HG02885 (cell line): ENCODE data around the gene COL28A1.

ENCODE experiments used
- ATAC-seq: cut with Tn5 transposase; IDR thresholded peaks from one replicate; pipeline ENCODE4 v1.9.1; 2021; ENCODE audit warnings: mild to moderate bottlenecking; ENCODE audit not compliant: unreplicated experiment, poor library complexity

Gene COL28A1

DNA sequence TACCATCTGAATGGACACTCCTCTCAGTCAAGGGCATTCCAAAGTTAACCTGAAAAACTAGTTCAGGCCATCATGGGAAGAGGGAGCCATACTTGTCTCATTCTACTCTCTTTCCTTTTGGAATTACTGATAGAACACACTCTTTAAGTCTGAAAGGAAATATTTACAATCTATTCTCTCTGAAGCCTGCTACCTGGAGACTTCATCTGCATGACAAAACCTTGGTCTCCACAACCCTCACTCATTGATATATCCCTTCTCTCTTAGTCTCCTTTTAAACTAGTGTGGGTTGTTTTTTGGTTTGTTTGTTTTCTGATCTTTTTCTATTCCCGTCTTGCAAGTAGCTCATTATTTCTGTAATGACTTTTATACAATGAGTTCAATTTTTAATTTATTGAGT, 183.8 kb downstream of the COL28A1 start:
- ATAC-seq: no peak

DNA sequence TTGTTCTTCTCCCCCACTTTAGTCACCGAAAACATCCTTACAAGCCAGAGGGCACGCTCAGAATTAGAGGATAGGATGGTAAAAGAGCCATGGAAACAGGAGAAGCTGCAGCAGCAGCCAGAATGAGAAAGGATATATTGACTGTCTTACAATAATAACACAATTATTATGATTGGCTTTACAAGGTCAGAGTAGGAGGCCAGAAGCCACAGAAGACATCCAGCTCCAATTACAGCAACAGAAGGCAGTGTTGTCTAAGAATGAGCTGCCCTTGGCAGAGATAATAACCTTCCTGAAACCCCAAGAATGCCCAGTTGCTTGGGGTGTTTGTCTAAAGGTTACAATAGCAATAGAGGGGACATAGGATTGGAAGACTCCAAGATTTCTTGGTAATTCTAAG, 184.5 kb downstream of the COL28A1 start:
- ATAC-seq: no peak

DNA sequence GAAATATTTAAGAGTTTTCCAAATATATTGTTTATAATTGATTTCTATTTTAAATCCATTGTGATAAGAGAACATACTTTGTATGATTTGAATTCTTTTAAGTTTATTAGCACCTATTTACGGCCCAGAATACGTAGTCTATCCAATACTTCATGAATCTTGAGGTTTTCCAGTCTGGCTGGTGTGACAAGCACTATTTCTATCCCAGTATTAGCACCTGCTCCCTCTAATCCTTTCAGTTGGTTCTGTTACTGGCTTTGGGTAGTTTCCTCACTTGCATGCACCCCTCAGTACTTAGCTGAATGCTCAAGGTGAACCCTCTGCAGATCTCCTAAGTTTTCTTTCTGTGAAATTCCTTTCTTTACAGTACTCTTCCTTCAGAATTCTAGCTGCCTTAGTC, 186.5 kb downstream of the COL28A1 start:
- no peak for ATAC-seq

DNA sequence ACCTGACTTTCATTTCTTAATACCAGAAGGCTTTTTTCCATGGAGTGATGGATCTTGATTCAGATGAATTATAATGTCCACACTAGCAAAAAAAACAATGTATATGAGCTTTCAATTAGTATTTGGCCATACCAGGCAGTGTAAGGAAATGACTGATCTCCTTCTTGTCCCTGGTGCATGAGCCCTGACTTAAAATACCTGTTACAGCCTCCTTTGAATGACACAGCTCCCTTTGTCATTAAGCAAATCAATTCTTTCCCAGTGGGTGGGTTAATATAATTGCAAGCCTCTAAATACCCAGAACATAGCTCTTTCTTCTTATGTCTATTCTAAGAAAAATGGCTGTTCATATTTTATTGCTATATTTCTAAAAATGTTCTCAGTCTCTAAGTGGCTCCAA, 188.6 kb downstream of the COL28A1 start:
- ATAC-seq: no peak

DNA sequence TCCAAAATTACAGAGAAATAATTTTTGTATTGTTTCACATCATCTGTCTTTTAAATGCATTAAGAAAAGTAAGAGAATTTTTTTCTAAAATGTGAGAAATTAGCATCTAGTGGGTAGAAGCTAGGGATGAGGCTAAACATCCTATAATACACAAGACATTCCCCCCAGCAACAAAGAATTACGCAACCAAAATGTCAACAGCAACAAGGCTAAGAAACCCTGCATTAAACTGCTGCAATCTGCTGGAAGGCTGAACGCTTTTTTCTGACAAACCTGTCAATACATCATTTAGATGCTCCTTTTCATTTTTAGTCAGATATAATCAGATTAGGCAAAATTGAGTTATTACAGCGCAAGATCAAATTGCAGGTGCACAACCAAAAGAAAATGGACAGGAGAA, 191.1 kb downstream of the COL28A1 start:
- no peak for ATAC-seq

DNA sequence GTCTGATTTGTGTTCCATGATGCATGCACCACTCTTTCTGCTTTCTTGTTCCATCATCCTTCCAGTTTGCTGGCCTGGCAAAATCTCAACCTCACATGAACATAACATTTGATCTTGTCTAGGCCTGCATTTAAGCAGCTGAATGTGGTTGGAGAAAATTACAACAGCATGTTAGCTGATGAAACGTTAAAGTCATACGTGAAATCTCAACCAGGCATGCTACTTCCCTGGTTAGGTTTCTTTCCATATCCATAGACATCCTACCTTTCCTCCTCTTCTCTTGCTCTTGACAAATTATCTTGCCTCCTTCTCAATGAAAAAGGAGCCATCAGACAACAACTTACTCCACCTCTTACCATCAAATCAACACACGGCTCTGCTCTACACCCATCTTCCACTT, 199.8 kb downstream of the COL28A1 start:
- ATAC-seq: no peak

DNA sequence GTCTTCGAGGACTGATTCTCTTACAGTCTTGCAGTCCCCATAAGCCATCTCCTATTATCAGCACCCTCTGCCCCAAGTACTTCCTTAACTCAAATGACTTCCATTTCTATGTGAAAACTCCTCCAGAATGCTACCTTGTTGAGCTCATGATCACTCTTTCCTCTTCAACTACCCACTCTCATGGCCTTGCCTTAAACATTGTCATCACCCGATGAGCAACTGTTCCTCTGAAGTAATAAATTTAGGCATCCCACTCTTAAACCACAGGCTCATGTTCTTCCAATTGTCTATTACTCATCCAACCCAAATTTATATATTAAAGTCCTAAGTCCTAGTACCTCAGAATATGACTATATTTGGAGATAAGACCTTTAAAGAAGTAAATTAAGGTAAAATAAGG, 200.5 kb downstream of the COL28A1 start:
- no peak for ATAC-seq

DNA sequence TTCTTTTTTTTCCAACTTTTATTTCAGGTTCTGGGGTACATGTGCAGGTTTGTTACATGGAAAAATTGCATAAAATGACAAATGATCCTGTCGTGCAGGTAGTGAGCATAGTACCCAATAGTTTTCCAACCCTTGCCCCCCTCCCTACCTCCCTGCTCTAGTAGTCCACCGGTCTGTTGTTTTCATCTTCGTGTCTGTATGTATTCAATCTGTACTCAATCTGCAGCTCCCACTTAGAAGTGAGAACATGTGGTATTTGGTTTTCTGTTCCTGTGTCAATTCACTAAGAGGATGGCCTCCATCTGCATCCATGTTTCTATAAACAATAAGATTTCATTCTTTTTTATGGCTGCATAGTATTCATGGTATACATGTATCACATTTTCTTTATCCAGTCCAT, 202.1 kb downstream of the COL28A1 start:
- ATAC-seq: no peak

DNA sequence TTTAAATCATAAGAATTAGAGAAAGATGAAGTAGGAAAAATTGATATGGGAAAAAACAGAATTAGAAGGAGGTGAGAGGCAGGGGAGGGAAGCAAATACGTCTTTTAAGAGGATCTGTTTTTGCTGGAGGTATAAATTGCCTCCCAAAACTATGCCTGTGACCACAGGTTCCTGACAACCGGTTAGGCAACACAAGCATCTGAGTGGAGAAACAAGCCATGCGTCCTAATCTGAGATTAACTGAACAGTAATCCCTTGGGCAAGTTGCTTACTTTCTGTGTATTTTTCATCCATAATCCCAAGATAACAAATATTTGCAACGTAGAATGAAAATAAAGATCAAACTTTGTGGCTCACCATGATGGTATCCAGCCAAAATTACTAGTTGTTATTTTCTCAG, 204.2 kb downstream of the COL28A1 start:
- ATAC-seq: no peak

DNA sequence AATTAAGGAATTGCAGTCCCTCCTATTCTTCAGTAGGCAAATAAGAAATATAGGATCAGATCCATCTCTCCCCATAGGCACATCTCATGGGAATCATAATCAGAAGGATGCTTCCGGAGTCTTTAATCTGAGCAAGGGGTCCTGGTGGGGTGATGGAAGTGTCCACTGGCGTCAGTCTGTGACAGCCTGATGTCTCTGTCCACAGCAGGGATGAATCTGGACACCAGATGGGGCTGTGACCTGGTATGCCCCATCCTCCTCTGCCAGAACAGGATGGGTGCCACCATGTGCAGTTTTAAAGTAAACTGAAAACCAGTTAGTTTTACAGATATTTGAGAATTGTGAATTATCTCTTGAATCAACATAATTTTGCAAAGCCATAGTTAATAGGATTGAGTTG, 204.7 kb downstream of the COL28A1 start:
- ATAC-seq: no peak

DNA sequence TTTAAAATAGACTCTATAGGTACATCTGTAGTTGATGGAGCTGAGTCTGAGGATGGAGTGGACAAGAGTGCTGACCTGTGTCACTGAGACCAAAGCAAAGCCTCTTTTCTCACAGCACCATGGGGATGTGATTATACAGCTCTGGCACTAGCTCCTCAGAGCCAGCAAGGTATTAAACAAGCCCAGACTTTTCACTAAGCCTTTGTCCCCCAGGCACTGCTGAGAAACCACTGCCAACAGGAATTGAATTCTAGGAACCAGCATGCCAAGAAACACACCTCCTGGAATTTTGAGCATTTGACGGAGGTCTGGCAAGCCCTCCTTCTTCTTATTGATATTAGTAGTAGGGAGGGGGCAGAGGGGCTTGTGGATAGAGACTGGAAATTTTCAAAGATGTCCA, 206.3 kb downstream of the COL28A1 start:
- no peak for ATAC-seq

DNA sequence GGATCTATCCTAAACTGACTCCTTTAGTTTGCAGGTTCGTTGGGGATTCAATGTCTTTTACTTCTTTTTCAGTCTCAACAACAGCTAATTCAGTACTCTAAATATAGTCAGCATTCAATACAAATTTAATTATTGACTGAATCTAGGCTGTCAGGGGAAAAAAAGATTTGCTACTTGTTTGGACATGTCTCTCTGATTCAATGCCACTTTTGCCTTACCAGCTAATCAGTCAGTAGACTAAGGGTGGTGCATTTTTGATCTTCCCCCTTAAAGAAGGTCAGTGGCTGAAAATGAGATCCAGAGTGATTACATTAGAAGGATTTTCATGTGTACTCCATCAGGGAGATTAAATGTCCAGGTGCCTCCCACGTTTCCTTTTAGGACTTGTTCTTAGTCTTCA, 208.2 kb downstream of the COL28A1 start:
- ATAC-seq: no peak

DNA sequence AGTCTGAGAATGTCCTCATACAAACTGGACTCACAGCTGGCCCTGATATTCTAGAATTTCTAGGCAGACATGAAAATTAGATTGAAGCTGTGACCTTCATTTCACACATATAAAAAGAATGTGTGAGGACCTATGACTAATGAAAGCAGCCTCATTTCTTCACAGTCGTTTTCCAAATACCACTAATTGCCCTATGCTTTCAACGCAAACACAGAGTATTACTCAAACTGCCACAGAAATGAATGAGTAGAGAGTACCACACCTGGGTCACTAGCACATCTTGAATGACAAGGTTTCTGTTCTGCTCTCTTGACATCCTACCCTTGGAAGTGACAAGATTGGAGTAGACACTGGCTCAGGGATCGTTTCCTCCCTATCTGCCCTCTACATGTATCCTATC, 211.0 kb downstream of the COL28A1 start:
- no peak for ATAC-seq

DNA sequence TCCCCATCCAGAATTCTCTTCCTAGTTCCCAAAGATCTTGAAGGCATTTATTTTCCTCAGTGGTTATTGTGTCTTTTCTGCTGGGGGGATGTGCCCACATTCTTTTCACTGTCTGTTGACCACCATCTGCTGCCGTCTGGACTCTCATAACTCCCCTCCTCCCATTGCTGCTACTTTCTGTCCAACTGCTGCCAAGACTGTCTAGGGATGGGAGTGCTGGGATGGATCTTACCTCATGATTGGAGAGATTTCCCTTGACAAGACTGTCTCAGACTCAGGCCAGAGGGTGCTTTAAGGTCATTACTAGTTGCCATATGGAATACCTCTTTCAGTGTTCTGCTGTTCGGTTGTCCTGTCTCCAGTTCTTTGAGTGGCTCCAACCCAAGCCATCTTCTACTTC, 211.8 kb downstream of the COL28A1 start:
- no peak for ATAC-seq

DNA sequence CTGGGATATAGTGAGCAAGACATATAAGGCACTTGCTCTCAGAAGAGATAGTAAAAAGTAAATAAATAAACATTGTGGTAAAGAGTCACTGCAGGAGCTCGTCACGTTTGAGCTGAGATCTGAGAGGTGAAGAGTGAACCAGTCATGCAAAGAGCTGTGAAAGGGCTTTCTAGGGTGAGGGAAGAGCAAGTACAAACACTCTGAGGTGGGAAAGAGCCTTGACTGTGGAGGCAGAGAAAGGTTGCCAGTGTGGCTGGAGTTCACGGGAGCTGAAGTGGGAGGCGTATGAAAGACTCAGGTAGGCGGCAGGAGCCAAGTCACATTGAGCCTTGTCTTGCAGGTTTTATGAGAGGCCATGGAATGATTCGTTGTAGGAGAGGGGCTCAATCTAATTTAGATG, 212.3 kb downstream of the COL28A1 start:
- ATAC-seq: peak; percentile 49

DNA sequence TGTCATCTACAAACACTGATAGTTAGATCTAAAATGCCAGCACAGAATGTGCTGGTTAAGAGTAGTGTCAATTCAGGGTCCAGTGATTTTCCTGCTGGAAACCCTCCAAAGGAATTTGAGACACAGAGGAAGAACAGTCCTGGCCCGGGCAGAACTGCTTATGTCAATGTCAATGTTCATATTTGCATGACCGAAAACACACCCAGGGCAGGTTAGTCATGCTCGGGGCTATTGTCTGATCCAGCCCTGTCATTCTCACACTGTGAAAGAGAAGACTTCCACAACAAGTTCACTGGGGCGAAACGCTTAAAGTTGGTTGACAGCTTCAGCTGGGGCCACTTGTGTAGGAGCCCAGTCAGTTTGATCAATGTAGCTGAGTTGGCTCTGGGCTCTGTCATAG, 214.0 kb downstream of the COL28A1 start:
- peak; percentile 95 for ATAC-seq

DNA sequence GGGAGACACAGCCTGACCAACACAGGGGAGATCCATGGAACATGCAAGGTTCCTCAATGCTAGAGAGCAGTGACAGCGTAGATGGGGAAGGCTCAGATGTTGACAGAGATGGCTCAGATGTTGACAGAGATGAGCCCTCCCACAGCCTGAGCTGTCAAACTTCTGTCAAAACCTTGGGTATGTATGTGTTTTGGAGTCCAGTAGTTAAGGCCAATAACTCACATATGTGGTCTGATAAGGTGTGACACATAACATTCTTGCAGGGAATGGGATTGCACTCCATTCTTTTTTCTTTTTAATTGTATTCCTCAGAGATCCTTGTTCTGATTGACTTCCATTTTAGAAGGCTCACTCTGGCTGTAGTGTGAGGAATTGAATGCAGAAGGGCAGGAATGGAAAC, 217.1 kb downstream of the COL28A1 start:
- no peak for ATAC-seq

DNA sequence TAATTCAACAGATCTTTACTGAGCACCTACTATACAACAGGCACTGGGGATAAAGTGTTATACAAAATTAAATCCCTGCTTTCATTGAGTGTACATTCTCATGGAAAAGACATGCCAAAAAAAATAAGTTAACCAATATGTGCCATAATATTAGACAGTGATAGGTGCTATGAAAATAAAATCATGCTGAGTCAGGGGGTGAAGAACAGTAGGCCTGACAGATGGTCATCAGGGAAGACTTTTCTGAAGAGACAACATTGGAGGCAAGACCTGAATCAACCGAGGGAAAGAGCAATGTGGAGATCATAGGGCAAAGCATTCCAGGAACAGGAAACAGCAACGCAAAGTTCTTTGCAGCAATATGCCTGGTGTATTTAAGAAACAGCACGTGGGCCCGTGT, 217.8 kb downstream of the COL28A1 start:
- ATAC-seq: no peak

DNA sequence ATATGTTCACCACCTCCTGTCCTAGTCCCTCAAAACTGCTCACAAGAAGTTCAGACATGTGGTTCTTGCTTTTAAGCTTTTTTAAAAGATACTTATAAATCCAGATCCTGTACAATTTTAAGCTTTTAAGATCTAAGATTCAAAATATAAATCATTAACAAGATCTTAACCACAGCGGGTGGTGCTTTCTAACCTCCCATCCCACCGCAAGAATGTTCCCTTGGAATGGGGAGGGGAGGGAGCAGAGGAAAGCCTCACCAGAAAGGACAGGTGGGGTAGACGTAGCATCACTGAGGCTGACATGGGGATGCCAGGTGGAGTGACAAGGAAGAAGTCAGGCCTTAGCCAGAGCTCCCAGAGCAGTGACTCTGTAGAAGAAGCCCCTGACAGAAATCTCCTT, 219.8 kb downstream of the COL28A1 start:
- ATAC-seq: no peak

DNA sequence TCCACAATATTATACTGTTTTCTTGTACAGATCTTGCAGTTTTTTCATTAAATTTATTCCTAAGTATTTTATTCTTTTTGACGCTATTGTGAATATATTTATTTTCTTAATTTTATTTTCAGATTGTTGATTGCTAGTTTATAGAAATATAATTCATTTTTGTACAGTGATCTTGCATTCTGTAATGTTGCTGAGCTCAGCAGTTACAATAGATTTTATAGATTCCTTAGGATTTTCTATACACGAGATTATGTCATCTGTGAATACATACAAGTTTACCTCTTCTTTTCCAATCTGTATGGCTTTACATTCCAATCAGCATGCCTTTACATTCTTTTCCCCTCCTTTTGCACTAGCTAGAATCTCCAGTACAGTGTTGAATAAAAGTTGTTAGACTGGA, 223.3 kb downstream of the COL28A1 start:
- ATAC-seq: no peak

DNA sequence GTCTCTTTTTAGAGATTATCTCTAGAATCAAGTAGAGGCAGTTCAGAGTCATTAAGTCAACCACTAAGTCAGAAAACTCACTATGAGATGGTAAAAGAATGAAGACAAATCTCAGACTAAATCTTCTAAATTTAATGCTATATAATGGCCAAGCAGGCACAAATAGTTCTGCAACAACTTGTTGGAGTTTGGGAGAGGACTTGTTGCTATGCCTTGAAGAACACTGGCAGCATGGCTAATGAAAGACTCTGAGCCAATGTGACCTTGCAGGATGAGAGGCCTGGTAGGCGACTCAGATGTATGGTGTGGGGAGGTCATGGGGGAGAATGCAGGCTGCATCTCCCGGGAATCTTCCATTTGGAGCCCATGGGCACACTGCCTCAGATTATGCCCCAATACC, 224.7 kb downstream of the COL28A1 start:
- no peak for ATAC-seq

DNA sequence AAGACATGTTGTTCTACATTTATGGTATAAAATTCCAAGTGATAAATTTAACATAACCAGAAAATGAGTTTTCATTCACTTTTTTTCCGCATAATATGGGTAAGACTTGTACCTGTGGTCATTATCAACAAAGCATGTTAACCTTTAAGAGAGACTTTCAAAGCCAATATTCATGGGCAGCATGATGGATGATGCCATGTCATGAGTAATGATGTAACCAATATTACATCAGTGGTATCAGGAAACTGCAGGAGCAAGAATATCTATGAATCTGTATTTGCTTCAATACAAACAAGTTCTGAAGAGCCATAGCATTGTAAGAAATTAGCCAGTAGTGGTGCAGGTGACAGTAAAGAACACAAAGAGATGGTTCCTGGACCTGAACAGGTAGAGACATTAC, 226.5 kb downstream of the COL28A1 start:
- ATAC-seq: no peak
